Measurements from ENCODE around the gene MLLT3.
"Not testable (repeated sequence)": the region's sequence is repeated elsewhere in the genome, so short reads cannot be mapped to it uniquely, and the experiment has no call there.

Gene MLLT3

GRCh38 chr9:20593537-20593936 is 28.8 kb downstream of the MLLT3 start:
- DNase-seq: no peak

GRCh38 chr9:20593105-20593504 is 29.2 kb downstream of the MLLT3 start:
- DNase-seq: no peak

- no peak for DNase-seq
Observed at GRCh38 chr9:20592673-20593072, 29.6 kb downstream of the MLLT3 start.

DNA sequence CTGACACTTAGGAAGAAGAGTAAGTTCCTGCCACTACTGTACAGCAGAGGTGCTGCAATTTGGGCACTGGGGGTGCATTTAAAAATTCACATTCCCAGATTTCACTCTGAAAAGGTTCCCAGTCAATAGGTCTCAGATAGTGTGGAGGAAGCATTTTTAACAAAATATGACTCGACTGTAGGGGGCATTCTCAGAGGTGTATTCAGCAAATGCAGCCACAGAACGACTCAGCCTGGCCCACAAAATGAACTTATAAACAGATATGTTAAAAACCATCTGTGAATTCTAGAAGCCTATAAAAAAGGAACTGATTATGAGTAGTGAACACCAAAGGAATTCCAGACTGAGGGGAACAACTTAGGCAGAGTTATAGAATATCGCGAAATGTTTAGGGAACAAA is 31.1 kb downstream of the MLLT3 start:
- no peak for DNase-seq

DNA sequence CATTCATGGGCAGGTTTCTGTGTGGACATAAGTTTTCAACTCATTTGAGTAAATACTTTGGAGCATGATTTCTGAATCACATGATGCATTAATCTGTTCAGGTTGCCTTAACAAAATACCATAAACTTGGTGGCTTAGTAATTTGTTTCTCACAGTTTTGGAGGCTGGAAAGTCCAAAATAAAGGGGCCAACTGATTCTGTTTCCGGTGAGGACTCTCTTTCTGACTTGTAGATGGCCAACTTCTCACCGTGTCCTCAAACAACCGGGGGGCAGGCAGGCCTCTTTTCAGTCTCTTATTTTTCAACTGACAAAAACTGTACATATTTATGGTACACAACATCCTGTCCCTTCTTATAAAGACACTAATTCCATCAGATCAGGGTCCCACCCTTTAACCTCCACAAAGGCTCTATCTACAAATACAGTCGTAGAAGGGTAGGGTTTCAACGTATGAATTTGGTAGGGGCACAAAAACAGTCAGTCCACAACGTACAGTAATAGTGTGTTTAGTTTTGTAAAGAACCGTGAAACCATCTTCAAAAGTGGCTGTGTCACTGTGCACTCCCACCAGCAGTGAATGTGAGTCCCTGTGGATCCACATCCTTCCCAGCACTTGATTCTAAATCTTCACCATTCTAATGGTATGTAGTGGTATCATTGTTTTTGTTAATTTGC is 37.2 kb downstream of the MLLT3 start:
- DNase-seq: no peak

DNA sequence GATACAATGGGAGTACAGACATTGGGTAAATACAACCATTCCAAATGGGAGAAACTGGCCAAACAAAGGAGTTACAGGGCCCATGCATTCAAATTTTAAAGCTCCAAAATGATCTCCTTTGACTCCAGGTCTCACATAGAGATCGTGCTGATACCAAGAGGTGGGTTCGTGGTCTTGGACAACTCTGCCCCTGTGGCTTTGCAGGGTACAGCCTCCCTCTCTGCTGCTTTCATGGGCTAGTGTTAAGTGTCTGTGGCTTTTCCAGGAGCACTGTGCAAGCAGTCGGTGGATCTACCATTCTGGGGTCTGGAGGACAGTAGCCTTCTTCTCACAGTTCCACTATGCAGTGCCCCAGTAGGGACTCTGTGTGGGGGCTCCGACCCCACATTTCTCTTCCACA is 39.2 kb downstream of the MLLT3 start:
- not testable (repeated sequence) for DNase-seq

- no peak for DNase-seq
Observed at GRCh38 chr9:20582150-20582549, 40.1 kb downstream of the MLLT3 start.

- DNase-seq: no peak
Observed at GRCh38 chr9:20580673-20581072, 41.6 kb downstream of the MLLT3 start.

GRCh38 chr9:20579524-20580314 is 42.6 kb downstream of the MLLT3 start:
- DNase-seq: no peak

DNA sequence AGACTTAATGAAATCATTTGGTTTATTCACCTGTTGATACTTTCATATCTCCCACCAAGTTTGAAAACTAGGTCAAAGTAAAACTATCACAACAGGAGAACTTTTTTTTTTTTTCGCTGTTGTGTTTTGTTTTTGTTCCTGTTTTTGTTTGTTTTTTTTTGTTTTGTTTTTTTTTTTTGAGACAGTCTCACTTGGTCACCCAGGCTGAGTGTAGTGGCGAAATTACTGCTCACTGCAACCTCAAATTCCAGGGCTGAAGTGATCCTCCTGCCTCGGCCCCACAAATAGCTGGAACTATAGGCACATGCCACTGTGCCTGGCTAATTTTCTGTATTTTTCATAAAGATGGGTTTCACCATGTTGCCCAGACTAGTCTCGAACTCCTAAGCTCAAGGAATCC is 49.3 kb downstream of the MLLT3 start:
- DNase-seq: no peak

GRCh38 chr9:20570756-20571155 is 51.5 kb downstream of the MLLT3 start:
- no peak for DNase-seq

GRCh38 chr9:20570087-20570486 is 52.2 kb downstream of the MLLT3 start:
- no peak for DNase-seq

- no peak for DNase-seq
Observed at GRCh38 chr9:20569525-20569924, 52.8 kb downstream of the MLLT3 start.

- DNase-seq: no peak
Observed at GRCh38 chr9:20568400-20568799, 53.9 kb downstream of the MLLT3 start.

GRCh38 chr9:20566401-20566800 is 55.9 kb downstream of the MLLT3 start:
- DNase-seq: no peak

DNA sequence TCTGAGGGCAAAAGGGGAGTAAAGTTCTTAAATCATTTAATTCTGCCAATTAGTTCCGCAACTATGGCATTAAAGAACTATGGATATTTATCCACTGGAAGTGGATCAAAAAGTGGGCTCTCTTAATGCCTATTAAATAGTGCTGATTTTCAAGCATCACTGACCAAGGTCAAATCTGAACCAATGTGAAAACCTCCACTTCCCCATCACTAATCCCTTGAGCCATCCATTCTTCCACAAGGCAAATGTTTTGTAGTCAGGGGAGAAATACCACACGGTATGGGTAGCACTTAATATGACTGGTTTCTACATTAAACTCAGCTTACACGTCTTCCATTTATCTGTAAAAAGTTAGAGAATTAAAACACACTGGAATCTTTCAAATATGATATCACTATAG is 57.6 kb downstream of the MLLT3 start:
- no peak for DNase-seq

- DNase-seq: no peak
Observed at GRCh38 chr9:20563917-20564316, 58.4 kb downstream of the MLLT3 start.

- no peak for DNase-seq
Observed at GRCh38 chr9:20562051-20562450, 60.2 kb downstream of the MLLT3 start.

DNA sequence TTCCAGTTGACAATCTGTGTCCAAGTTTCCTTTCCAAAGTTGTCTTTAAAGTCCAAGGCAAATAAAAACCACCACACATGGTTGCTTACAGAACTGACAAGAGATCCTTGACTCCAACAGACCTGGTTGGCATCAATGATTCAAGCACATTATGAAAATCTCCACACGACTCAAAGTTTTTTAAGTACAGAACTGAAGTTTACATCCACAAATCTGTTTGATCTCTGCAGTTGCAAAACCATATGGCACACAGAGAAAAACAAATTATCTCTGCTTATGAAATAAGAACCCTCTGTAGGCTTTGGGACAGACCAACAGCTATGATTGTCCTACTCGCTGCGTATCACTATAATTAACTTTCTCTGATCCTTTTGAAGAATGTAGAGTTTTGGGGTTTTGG is 60.8 kb downstream of the MLLT3 start:
- no peak for DNase-seq

DNA sequence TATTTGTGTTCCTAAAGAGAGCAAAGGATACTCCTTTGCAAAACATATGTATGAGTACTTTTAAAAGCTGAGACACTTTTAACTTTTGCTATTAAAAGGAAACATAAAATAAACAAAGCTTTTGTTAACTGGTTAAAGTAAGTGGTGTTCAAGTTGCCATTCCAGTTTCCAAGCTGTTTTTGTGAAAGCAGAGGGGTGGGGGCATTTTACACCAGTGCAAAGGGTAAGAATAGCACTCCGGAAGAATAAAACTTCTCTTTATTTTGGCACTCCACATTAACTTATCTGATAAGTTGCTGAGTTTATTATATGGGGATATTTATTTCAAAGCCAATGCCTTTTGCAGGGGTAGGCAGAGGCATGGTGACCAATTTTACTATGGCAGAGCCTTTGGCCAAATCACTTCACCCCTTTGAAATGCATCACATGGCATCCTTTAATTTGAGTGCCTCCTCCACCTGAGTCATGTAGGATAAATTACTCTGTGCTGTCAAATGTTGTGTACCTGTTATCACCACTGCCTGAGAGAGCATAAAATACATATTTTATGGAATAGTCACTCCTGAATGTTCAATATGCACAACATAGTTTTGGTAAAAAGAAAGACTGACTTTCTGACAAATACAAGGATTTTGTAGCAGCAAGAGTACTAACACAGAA is 62.9 kb downstream of the MLLT3 start:
- no peak for DNase-seq

DNA sequence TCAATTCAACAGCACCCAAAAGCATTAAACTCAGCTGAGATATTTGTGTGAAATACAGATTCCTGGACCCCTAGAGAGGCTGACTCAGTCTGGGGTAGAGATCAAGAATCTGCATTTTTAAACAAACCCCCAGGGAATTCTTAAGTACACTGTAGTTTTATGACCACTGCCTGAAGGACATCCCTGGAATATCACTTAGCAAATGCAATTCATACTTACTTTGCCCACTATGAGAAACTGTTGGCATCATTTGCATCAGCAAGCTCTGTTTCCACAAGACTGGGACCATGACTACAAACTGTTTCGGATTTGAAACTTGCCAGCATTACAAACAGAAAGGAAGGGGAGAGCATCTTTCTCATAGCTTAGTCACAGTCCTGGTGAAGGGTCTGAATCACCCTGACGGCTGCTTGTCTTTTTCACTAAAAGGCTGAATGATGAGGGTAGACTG is 63.7 kb downstream of the MLLT3 start:
- DNase-seq: no peak

DNA sequence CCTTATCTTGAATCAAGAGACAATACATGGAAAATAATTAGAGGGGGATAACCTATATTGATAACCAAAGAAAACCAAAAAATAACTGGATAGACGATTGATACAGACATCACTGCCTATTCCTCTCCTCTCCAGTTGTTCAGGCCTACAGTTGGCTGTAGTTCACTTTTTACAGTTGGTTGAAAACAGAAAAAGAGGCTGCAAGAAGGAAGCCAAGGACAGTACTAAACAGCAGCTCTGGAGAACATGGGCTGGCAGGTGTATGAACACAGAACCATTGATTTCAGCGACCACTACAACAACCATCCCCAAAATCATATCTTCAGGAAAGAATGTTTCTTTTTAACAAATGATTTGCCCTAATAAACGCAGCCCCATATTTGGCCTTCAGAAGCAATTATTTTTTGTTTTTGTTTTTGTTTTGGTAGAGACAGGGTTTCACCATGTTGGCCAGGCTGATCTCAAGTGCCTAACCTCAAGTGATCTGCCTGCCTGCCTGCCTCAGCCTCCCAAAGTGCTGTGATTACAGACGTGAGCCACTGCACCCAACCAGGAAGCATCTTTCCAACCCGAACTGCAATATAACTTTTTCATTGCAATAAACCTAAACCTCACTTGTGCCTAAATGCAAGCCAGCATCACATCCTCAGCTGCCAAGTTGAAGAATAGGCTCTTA is 64.3 kb downstream of the MLLT3 start:
- no peak for DNase-seq

DNA sequence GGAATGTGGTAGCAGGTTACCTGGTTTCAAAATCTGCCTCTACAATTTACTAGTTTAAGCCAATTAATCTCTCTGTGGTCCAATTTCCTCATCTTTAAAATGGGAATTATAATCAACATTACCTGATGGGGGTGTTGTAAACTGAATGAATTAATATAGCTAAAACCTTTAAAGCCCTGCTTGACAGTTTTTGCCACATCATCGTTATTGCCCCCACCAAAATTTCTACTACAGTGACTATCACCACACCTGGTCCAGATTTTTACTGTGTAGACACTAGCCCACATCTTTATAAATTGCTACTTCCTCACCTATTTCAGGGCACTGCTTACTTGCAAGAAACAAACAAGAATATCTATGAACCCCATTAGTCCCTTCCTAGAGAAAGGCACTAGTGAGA is 65.0 kb downstream of the MLLT3 start:
- no peak for DNase-seq
